ENCODE data around the gene NDUFS5.
"Not testable (repeated sequence)": the region's sequence is repeated elsewhere in the genome, so short reads cannot be mapped to it uniquely, and the experiment has no call there.

The NDUFS5 gene

GRCh38 chr1:39051956-39052355, 25.8 kb downstream of the NDUFS5 start:
- Histone ChIP-seq H3K36me3 (replicated peaks; ENCODE audit: low read depth, low read length) (no peaks in the 10 kb centered on the region), H3K27me3 (ENCODE audit: low read depth, low read length) (no peaks in the 10 kb centered on the region), H3K4me3 (ENCODE audit: low read length) (no peak overlapping the region), H3K4me1 (ENCODE audit: low read length) (no peaks in the 10 kb centered on the region), H3K9me3 (ENCODE audit: insufficient read depth, low read length) (no peaks in the 10 kb centered on the region), H4K20me1 (ENCODE audit: insufficient read depth, low read length) (no peaks in the 10 kb centered on the region), H3K27ac (ENCODE audit: low read length) (no peak overlapping the region), H2AFZ (ENCODE audit: low read depth, low read length) (no peak overlapping the region), H3K9ac (ENCODE audit: low read length) (no peak overlapping the region), H3K79me2 (ENCODE audit: low read length) (no peaks in the 10 kb centered on the region), H3K4me2 (ENCODE audit: low read length) (no peak overlapping the region)
- TF ChIP-seq CTCF (IDR thresholded peaks at IDR 0.05; ENCODE audit: low read depth, low read length) (no peak), EZH2phosphoT487 (IDR thresholded peaks at IDR 0.05; ENCODE audit: low read depth) (no peak)

GRCh38 chr1:39055213-39055710, 29.1 kb downstream of the NDUFS5 start:
- not testable (repeated sequence) for H3K4me3 ChIP-seq (ENCODE audit: low read length); H3K4me2 ChIP-seq (ENCODE audit: low read length); H3K9me3 ChIP-seq (ENCODE audit: insufficient read depth, low read length); H3K4me1 ChIP-seq (ENCODE audit: low read length); H3K27me3 ChIP-seq (ENCODE audit: low read depth, low read length); H4K20me1 ChIP-seq (ENCODE audit: insufficient read depth, low read length); H2AFZ ChIP-seq (ENCODE audit: low read depth, low read length); H3K27ac ChIP-seq (ENCODE audit: low read length); H3K36me3 ChIP-seq (replicated peaks; ENCODE audit: low read depth, low read length); H3K9ac ChIP-seq (ENCODE audit: low read length); H3K79me2 ChIP-seq (ENCODE audit: low read length)

GRCh38 chr1:39061516-39061915, 35.4 kb downstream of the NDUFS5 start:
- not testable (repeated sequence) for H4K20me1 ChIP-seq (ENCODE audit: insufficient read depth, low read length); H3K79me2 ChIP-seq (ENCODE audit: low read length); H3K4me1 ChIP-seq (ENCODE audit: low read length); H3K36me3 ChIP-seq (replicated peaks; ENCODE audit: low read depth, low read length); H3K9ac ChIP-seq (ENCODE audit: low read length); H3K27me3 ChIP-seq (ENCODE audit: low read depth, low read length); H2AFZ ChIP-seq (ENCODE audit: low read depth, low read length); H3K9me3 ChIP-seq (ENCODE audit: insufficient read depth, low read length); H3K4me3 ChIP-seq (ENCODE audit: low read length); H3K4me2 ChIP-seq (ENCODE audit: low read length); H3K27ac ChIP-seq (ENCODE audit: low read length)

GRCh38 chr1:39061951-39062350, 35.8 kb downstream of the NDUFS5 start:
- Histone ChIP-seq H3K79me2 (ENCODE audit: low read length) (no peaks in the 10 kb centered on the region), H3K9ac (ENCODE audit: low read length) (no peak overlapping the region), H2AFZ (ENCODE audit: low read depth, low read length) (no peak overlapping the region), H3K27ac (ENCODE audit: low read length) (no peak overlapping the region), H3K4me1 (ENCODE audit: low read length) (no peaks in the 10 kb centered on the region), H3K4me3 (ENCODE audit: low read length) (no peak overlapping the region), H3K4me2 (ENCODE audit: low read length) (no peak overlapping the region), H3K27me3 (ENCODE audit: low read depth, low read length) (no peaks in the 10 kb centered on the region), H3K9me3 (ENCODE audit: insufficient read depth, low read length) (no peaks in the 10 kb centered on the region), H4K20me1 (ENCODE audit: insufficient read depth, low read length) (no peaks in the 10 kb centered on the region), H3K36me3 (replicated peaks; ENCODE audit: low read depth, low read length) (no peaks in the 10 kb centered on the region)
- no peak for TF ChIP-seq CTCF (IDR thresholded peaks at IDR 0.05; ENCODE audit: low read depth, low read length)
- no peak for TF ChIP-seq EZH2phosphoT487 (IDR thresholded peaks at IDR 0.05; ENCODE audit: low read depth)

GRCh38 chr1:39063191-39063590, 37.0 kb downstream of the NDUFS5 start:
- Histone ChIP-seq H3K27ac (ENCODE audit: low read length) (no peak overlapping the region), H2AFZ (ENCODE audit: low read depth, low read length) (no peak overlapping the region), H3K79me2 (ENCODE audit: low read length) (no peaks in the 10 kb centered on the region), H3K9me3 (ENCODE audit: insufficient read depth, low read length) (no peaks in the 10 kb centered on the region), H3K4me3 (ENCODE audit: low read length) (no peak overlapping the region), H4K20me1 (ENCODE audit: insufficient read depth, low read length) (no peaks in the 10 kb centered on the region), H3K4me1 (ENCODE audit: low read length) (no peaks in the 10 kb centered on the region), H3K9ac (ENCODE audit: low read length) (no peak overlapping the region), H3K36me3 (replicated peaks; ENCODE audit: low read depth, low read length) (no peaks in the 10 kb centered on the region), H3K4me2 (ENCODE audit: low read length) (no peak overlapping the region), H3K27me3 (ENCODE audit: low read depth, low read length) (no peaks in the 10 kb centered on the region)
- TF ChIP-seq EZH2phosphoT487 (IDR thresholded peaks at IDR 0.05; ENCODE audit: low read depth) (no peak), CTCF (IDR thresholded peaks at IDR 0.05; ENCODE audit: low read depth, low read length) (no peak)

All from OCI-LY3 (cell line).